CD4-positive, alpha-beta T cell treated with Interferon gamma for 1 hour (primary cell): ENCODE results near the gene GAPDH.
"Not testable (repeated sequence)": the region's sequence is repeated elsewhere in the genome, so short reads cannot be mapped to it uniquely, and the experiment has no call there.

Source experiments
- DNase-seq: peaks from one replicate; pipeline ENCODE4 v3.0.0-alpha.2; 2020

GAPDH gene

GRCh38 chr12:6533923-6534694 lies at the start of gene GAPDH:
GAPDH (plus strand) TSS chr12:6534517; CDS start chr12:6534833, 316 bp downstream.
- peak; percentile 88 for DNase-seq

DNA sequence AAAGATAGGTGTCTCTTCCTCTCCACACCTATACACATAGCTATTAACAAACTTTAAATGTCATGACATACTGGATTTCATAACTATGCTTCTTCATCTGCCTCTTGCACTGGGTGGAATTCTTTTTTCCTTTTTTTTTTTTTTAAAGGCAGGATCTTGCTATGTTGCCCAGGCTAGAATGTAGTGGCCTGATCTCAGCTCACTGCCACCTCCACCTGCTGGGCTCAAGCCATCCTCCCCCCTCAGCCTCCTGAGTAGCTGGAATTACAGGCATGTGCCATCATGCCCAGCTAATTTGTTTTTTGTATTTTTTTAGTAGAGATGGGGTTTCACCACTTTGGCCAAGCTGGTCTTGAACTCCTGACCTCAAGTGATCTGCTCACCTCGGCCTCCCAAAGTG lies 46.1 kb upstream of the GAPDH start:
- DNase-seq = no peak

DNA sequence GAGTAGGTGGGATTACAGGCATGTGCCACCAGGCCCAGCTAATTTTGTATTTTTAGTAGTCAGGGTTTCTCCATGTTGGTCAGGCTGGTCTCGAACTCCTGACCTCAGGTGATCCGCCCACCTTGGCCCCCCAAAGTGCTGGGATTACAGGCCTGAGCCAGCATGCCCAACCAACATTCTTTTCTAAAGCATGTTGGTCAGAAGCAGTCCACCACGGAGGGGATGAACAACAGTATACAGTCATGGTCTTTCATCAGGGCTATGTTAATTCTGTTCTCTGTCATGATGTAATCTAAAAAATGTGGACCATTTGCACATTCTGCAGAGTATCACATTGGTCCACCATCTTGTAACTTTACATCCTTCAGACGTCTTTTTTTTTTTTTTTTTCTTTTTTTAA lies 44.9 kb upstream of the GAPDH start:
- no peak for DNase-seq

- DNase-seq = not testable (repeated sequence)
Observed at GRCh38 chr12:6490673-6491072, 43.6 kb upstream of the GAPDH start.

DNA sequence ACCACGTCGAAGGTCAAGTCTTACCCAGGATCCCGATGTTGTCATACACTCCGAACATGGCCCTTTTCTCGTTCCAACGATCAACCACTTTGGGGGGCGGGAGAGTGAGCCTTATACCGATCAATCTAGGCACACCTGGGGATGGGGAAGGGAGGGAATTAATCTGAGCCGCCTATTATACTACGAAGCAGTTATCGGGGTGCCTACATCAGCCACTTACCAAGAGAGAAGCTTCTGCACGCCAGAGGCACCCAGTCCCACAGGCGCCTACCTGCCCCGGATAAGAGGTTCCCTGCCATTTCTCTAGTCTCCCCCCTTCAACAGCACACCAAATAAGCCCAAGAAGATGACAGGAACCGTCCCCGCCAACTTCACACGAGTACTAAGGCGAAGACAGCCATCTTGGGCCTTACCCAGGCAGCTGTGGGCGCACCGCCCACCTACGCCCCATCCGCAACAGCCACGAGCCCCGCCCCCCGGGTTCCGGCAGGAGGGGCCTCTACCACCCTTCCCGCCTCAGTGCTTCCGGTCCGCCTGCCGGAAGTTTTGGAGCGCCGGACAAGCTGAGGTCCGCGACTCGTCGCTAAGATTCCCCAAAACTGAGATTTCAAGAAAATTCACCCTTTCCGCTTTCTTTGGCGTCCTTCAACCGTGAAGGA lies 41.4 kb upstream of the GAPDH start, which contains the start of gene MRPL51:
Gene MRPL51 (minus strand): TSS at position 425 of the 659 bp plus-strand sequence. CDS start 126 bp downstream, at position 299.
- peak; percentile 95 for DNase-seq

- peak; percentile 95 for DNase-seq
Observed at GRCh38 chr12:6493497-6494257, 40.6 kb upstream of the GAPDH start, which contains the start of gene NCAPD2. NCAPD2 (plus strand) TSS chr12:6494102; CDS start chr12:6495099, 997 bp downstream.

- no peak for DNase-seq
Observed at GRCh38 chr12:6494258-6494743, 40.0 kb upstream of the GAPDH start.

DNA sequence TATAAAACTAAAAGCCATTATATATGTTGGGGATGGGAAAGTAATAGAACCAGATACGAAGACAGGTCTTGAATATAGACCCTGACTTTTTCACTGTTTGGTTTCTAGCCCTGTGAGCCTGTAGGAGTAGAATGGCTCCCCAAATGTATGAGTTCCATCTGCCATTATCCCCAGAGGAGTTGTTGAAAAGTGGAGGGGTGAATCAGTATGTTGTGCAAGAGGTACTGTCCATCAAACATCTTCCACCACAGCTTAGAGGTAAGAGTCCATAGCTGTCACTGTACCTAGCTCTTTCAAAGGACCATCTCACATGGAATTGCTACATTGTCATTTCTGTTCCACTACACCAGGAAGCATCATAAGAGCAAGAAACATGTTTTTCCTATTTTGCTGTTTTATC lies 39.3 kb upstream of the GAPDH start:
- no peak for DNase-seq

DNA sequence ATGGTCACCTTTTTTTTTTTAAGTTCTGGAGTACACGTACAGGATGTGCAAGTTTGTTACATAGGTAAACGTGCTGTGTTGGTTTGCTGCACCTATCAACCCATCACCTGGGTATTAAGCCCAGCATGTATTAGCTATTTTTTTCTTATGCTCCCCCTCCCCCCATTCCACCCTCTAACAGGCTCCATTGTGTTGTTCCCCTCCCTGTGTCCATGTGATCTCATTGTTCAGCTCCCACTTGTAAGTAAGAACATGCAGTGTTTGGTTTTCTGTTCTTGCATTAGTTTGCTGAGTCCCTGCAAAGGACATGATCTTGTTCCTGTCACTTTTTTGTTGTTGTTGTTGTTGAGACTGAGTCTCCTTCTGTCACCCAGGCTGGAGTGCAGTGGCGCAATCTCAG lies 37.0 kb upstream of the GAPDH start:
- DNase-seq = not testable (repeated sequence)

- DNase-seq = no peak
Observed at GRCh38 chr12:6500466-6500865, 33.9 kb upstream of the GAPDH start.

GRCh38 chr12:6507102-6507998 lies 27.0 kb upstream of the GAPDH start:
- no peak for DNase-seq

DNA sequence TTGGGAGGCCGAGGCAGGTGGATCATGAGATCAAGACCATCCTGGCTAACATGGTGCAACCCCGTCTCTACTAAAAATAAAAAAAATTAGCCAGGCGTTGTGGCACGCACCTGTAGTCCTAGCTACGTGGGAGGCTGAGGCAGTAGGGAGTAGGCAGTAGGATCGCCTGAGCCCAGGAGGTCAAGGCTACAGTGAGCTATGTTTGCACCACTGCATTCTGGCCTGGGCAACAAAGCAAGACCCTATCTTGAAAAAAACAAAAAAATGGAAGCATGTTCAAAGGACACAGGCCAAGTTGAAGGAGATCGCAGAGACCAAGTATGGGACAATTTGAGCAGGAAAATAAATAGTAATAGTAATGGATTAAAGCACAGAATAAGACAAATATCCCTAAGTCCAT lies 26.2 kb upstream of the GAPDH start:
- DNase-seq = no peak

DNA sequence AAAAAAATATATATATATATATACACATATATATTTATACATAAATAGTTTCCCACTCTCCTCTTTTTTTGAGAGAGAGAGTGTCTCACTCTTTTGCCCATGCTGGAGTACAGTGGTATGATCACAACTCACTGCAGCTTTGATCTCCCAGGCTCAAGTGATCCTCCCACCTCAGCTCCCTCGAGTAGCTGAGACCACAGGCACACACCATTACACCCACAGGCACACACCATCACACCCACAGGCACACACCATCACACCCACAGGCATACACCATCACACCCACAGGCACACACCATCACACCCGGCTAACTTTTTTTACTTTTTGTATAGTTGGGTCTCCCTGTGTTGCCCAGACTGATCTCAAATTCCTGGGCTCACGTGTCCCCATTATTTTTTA lies 14.1 kb upstream of the GAPDH start:
- DNase-seq = no peak

DNA sequence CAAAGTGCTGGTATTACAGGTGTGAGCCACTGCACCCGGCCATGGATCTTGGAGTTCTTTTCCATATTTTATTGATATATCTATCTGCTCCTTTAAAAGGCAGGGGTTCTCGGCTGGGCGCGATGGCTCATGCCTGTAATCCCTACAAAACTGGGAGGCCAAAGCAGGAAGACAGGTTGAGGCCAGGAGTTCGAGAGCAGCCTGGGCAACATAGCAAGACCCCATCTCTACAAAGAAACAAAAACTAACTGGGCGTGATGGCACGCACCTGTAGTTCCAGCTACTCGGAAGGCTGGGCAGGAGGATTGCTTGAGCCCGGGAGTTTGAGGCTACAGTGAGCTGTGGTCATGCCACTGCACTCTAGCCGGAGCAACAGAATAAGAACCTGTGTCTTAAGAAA lies 12.1 kb upstream of the GAPDH start:
- DNase-seq = no peak

DNA sequence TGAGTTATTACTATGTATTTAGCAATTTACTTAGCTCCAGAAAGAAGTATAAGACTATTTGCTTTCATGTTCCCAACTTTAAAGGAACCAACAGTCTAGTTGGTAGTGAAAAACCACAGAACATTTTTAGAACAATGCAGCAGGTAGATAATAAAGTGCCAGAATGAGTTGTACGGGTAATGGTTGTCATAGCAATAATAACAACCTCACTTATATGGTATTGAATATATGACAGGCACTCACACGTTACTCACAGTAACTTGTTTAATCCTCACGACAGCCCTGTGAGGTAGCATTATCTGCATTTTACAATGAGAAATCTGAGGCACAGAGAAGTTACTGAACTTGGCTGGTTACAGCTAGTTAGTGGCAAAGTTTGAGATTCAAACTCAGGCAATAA lies 10.6 kb upstream of the GAPDH start:
- DNase-seq = no peak

- no peak for DNase-seq
Observed at GRCh38 chr12:6524648-6525047, 9.7 kb upstream of the GAPDH start.

- DNase-seq = no peak
Observed at GRCh38 chr12:6526201-6526600, 8.1 kb upstream of the GAPDH start.

GRCh38 chr12:6526766-6527525 lies 7.4 kb upstream of the GAPDH start:
- no peak for DNase-seq

DNA sequence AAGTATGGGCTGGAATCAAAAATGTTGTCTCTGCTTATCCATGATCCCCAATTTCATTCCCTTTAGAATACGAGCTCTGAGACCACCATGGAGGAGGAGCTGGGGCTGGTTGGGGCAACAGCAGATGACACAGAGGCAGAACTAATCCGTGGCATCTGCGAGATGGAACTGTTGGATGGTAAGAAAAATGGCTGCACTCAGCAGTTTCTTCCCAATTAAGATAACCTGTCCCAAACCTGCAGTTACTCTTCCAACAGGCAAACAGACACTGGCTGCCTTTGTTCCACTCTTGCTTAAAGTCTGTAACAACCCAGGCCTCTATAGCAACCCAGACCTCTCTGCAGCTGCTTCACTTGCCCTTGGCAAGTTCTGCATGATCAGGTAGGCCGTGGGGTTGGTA lies 6.6 kb upstream of the GAPDH start:
- no peak for DNase-seq

GRCh38 chr12:6528539-6529235 lies 5.6 kb upstream of the GAPDH start:
- DNase-seq = no peak

DNA sequence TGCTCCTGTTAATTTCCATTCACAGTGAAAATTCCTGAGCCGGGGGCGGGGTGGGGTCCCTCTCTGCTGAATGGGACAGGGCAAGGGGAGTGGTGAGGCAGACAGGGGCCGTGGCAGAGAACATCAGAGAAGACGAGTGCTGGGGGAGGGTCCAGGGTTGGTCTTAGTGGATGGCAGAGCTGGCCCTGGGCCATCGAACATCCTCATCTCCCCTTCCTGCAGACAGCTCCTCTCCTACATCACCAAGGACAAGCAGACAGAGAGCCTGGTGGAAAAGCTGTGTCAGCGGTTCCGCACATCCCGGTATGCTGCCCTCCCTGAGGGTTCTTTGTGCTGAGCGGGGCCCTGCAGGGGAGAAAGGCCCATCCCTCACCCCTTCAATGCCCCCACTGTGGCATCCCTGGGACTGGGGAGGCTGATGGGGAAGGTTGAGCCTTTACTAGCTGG lies 5.0 kb upstream of the GAPDH start:
- DNase-seq = no peak
